Hepatocyte (in vitro differentiated cells): ENCODE results near the gene AKAP12. TPM values are rescaled to one million over a fixed set of nuclear protein-coding genes. Genes with fewer than 3 reads are reported as not detected.
A peak's percentile ranks its signal among the peaks of the same experiment; 100 is the strongest.

Source experiments
- DNase-seq: peaks from one replicate; pipeline ENCODE4 v3.0.0-alpha.2; 2016; ENCODE audit warnings: low spot score
- H2AFZ ChIP-seq: fragments of 200-600 bp; sonication (generic); 2 replicates; pipeline ENCODE4 v1.6.0; 2016; ENCODE audit warnings: antibody characterized with exemption, mild to moderate bottlenecking
- H3K27ac ChIP-seq: fragments of 200-600 bp; sonication (generic); 2 replicates; pipeline ENCODE4 v1.5.1; 2016; ENCODE audit warnings: mild to moderate bottlenecking
- H3K27me3 ChIP-seq: fragments of 200-600 bp; sonication (generic); 2 replicates; pipeline ENCODE4 v1.6.1; 2016
- H3K36me3 ChIP-seq: fragments of 200-600 bp; sonication (generic); replicated peaks from 2 replicates; pipeline ENCODE4 v1.5.1; 2016; ENCODE audit warnings: low read depth; ENCODE audit not compliant: insufficient read depth
- H3K4me1 ChIP-seq: fragments of 200-600 bp; sonication (generic); 2 replicates; pipeline ENCODE4 v1.5.1; 2016; ENCODE audit warnings: mild to moderate bottlenecking, moderate library complexity; ENCODE audit not compliant: insufficient read depth
- H3K4me2 ChIP-seq: fragments of 200-600 bp; sonication (generic); 2 replicates; pipeline ENCODE4 v1.6.0; 2016
- H3K4me3 ChIP-seq: fragments of 200-600 bp; sonication (generic); 2 replicates; pipeline ENCODE4 v1.5.1; 2016; ENCODE audit warnings: mild to moderate bottlenecking
- H3K79me2 ChIP-seq: fragments of 200-600 bp; sonication (generic); 2 replicates; pipeline ENCODE4 v1.6.0; 2017; ENCODE audit warnings: mild to moderate bottlenecking
- H3K9me2 ChIP-seq: fragments of 200-600 bp; sonication (generic); replicated peaks from 2 replicates; pipeline ENCODE4 v1.6.0; 2017; ENCODE audit warnings: mild to moderate bottlenecking; ENCODE audit not compliant: insufficient read depth
- H3K9me3 ChIP-seq: fragments of 200-600 bp; sonication (generic); 2 replicates; pipeline ENCODE4 v1.5.1; 2016; ENCODE audit warnings: low read depth, mild to moderate bottlenecking
- H4K20me1 ChIP-seq: fragments of 200-600 bp; sonication (generic); 2 replicates; pipeline ENCODE4 v1.6.0; 2016; ENCODE audit warnings: mild to moderate bottlenecking; ENCODE audit not compliant: insufficient read depth, poor library complexity, severe bottlenecking
- CTCF ChIP-seq: fragments of 200-600 bp; sonication (generic); IDR thresholded peaks from 2 replicates; pipeline ENCODE4 v1.5.1; 2016; ENCODE audit warnings: antibody characterized with exemption, mild to moderate bottlenecking; ENCODE audit not compliant: poor library complexity
- EZH2 ChIP-seq: fragments of 200-600 bp; sonication (generic); IDR thresholded peaks from 2 replicates; pipeline ENCODE4 v1.6.1; 2016; ENCODE audit warnings: antibody characterized with exemption, mild to moderate bottlenecking, borderline replicate concordance
- EZH2phosphoT487 ChIP-seq: fragments of 200-600 bp; sonication (generic); IDR thresholded peaks from one replicate; pipeline ENCODE4 v1.6.1; 2018; ENCODE audit warnings: antibody characterized with exemption, mild to moderate bottlenecking, low read depth, moderate library complexity; ENCODE audit not compliant: unreplicated experiment, severe bottlenecking
- WGBS: methylation state at CpG from one replicate; pipeline ENCODE4 v1.1.6; 2016; ENCODE audit warnings: low lambda C conversion rate; ENCODE audit errors: missing lambda C conversion rate; 5-methylcytosine and 5-hydroxymethylcytosine counted together
- polyA plus RNA-seq: library from polyadenylated mRNA; unstranded; fragments of >200 nt; fragmentation: Nextera tagmentation; extraction: Ambion mirVana; gene quantifications from 2 replicates; pipeline ENCODE4 v1.2.1, GENCODE V29; 2016
- total RNA-seq: library from RNA; depleted of rRNA; stranded (reverse); fragments of >200 nt; gene quantifications from 2 replicates; pipeline ENCODE4 v1.2.3, GENCODE V29; 2014

The AKAP12 gene
- total and polyA plus RNA-seq, 2 experiments from 2014 or later: 32.1 to 46.2 TPM

GRCh38 chr6:151390276-151390850, 150.6 kb downstream of the AKAP12 start:
- Histone ChIP-seq H3K9me2 (no peaks in the 10 kb centered on the region), H2AFZ (peak overlapping the region; percentile 49), H3K4me2 (peak overlapping the region; percentile 86), H4K20me1 (peaks cover 35% of the 10 kb centered on the region), H3K4me3 (peak overlapping the region; percentile 93), H3K27me3 (no peaks in the 10 kb centered on the region), H3K9me3 (no peaks in the 10 kb centered on the region), H3K27ac (peak overlapping the region; percentile 100), H3K4me1 (peaks cover 36% of the 10 kb centered on the region), H3K79me2 (peaks cover 74% of the 10 kb centered on the region), H3K36me3 (no peaks in the 10 kb centered on the region)
- peak; percentile 100 for DNase-seq
- no CpG with 5 or more reads among the region's 79 CpGs for WGBS
- TF ChIP-seq EZH2phosphoT487: no peak
- no peak for TF ChIP-seq CTCF
- no peak for TF ChIP-seq EZH2

GRCh38 chr6:151390851-151391470, 151.2 kb downstream of the AKAP12 start:
- DNase-seq: peak; percentile 88
- Histone ChIP-seq H4K20me1 (peaks cover 41% of the 10 kb centered on the region), H3K9me3 (no peaks in the 10 kb centered on the region), H3K4me1 (peaks cover 38% of the 10 kb centered on the region), H3K27me3 (no peaks in the 10 kb centered on the region), H3K27ac (peak overlapping the region; percentile 100), H3K79me2 (peaks cover 74% of the 10 kb centered on the region), H3K4me3 (peak overlapping the region; percentile 93), H3K4me2 (peak overlapping the region; percentile 86), H2AFZ (peak overlapping the region; percentile 49), H3K36me3 (no peaks in the 10 kb centered on the region), H3K9me2 (no peaks in the 10 kb centered on the region)
- TF ChIP-seq CTCF (no peak), EZH2phosphoT487 (no peak), EZH2 (no peak)
- 1% methylated on average over 15 of the region's 78 CpGs for WGBS

GRCh38 chr6:151391471-151392413, 152.0 kb downstream of the AKAP12 start, which contains the start of gene ZBTB2:
Gene ZBTB2, minus strand, starts transcription at chr6:151391559. Its CDS starts 17,922 bp downstream, at chr6:151373637.
- peaks cover 74% of the 10 kb centered on the region for H3K79me2 ChIP-seq
- H3K9me3 ChIP-seq: no peaks in the 10 kb centered on the region
- DNase-seq: peak; percentile 88
- peak within 1 kb of the TSS; percentile 100 for H3K27ac ChIP-seq
- peak within 1 kb of the TSS; percentile 93 for H3K4me3 ChIP-seq
- H3K36me3 ChIP-seq: no peaks in the 10 kb centered on the region
- peak within 1 kb of the TSS; percentile 86 for H3K4me2 ChIP-seq
- H3K4me1 ChIP-seq: peaks cover 38% of the 10 kb centered on the region
- H3K27me3 ChIP-seq: no peaks in the 10 kb centered on the region
- TF ChIP-seq EZH2phosphoT487 (no peak), CTCF (no peak), EZH2 (no peak)
- H2AFZ ChIP-seq: peak within 1 kb of the TSS; percentile 49
- no peaks in the 10 kb centered on the region for H3K9me2 ChIP-seq
- H4K20me1 ChIP-seq: peaks cover 49% of the 10 kb centered on the region
- WGBS: 2% methylated on average over 21 of the region's 57 CpGs
